Endodermal cell (in vitro differentiated cells): ENCODE data around the gene PIP5KL1. TPM values are rescaled to one million over a fixed set of nuclear protein-coding genes. Genes with fewer than 3 reads are reported as not detected.

Source experiments
- DNase-seq: peaks from one replicate; pipeline ENCODE4 v3.0.0-alpha.2; 2017
- H3K27ac ChIP-seq: 2 replicates; pipeline ENCODE4 v1.5.1; 2013; ENCODE audit warnings: mild to moderate bottlenecking, low read depth, low read length, moderate library complexity
- H3K27me3 ChIP-seq: 2 replicates; pipeline ENCODE4 v1.6.1; 2013; ENCODE audit warnings: mild to moderate bottlenecking, low read length, moderate library complexity; ENCODE audit not compliant: insufficient read depth, control insufficient read depth, poor library complexity, severe bottlenecking
- H3K36me3 ChIP-seq: 2 replicates; pipeline ENCODE4 v1.7.0; 2013; ENCODE audit warnings: mild to moderate bottlenecking, low read length, moderate library complexity; ENCODE audit not compliant: control insufficient read depth, insufficient read depth
- H3K4me1 ChIP-seq: one replicate; pipeline ENCODE4 v1.7.0; 2013; ENCODE audit warnings: low read length; ENCODE audit not compliant: control insufficient read depth, insufficient read depth
- H3K4me3 ChIP-seq: 2 replicates; pipeline ENCODE4 v1.5.1; 2013; ENCODE audit warnings: mild to moderate bottlenecking, low read length, moderate library complexity
- H3K9ac ChIP-seq: 2 replicates; pipeline ENCODE4 v1.6.1; 2013; ENCODE audit warnings: mild to moderate bottlenecking, low read length, moderate library complexity; ENCODE audit not compliant: poor library complexity, severe bottlenecking; ENCODE audit errors: extremely low read depth
- H3K9me3 ChIP-seq: 2 replicates; pipeline ENCODE4 v1.6.1; 2013; ENCODE audit warnings: mild to moderate bottlenecking, low read length, moderate library complexity; ENCODE audit not compliant: control insufficient read depth
- H3K27ac Mint-ChIP-seq: 2 replicates; pipeline ENCODE4 v1.8.0; 2020; ENCODE audit warnings: mixed read lengths
- H3K27me3 Mint-ChIP-seq: 2 replicates; pipeline ENCODE4 v1.8.0; 2021; ENCODE audit warnings: mild to moderate bottlenecking, mixed read lengths; ENCODE audit not compliant: insufficient read depth
- H3K36me3 Mint-ChIP-seq: 2 replicates; pipeline ENCODE4 v1.8.0; 2020; ENCODE audit warnings: low read depth, mixed read lengths
- H3K4me1 Mint-ChIP-seq: 2 replicates; pipeline ENCODE4 v1.8.0; 2020; ENCODE audit warnings: mixed read lengths
- H3K4me3 Mint-ChIP-seq: 2 replicates; pipeline ENCODE4 v1.8.0; 2020; ENCODE audit warnings: mild to moderate bottlenecking, moderate library complexity, mixed read lengths
- H3K9me3 Mint-ChIP-seq: 2 replicates; pipeline ENCODE4 v1.8.0; 2020; ENCODE audit warnings: mild to moderate bottlenecking, mixed read lengths
- CTCF ChIP-seq: fragments of 200-600 bp; sonication (generic); conservative IDR thresholded peaks from 2 replicates; pipeline ENCODE4 v1.5.0; 2021; ENCODE audit warnings: antibody characterized with exemption, mild to moderate bottlenecking
- WGBS, 2 experiments: methylation state at CpG; one replicate each; pipeline versions ENCODE4 v1.1.5 to v1.1.7; 2013; ENCODE audit warnings: missing lambda C conversion rate in 2 of 2, mixed read lengths in 1 of 2; ENCODE audit not compliant: insufficient coverage in 1 of 2, insufficient read length in 1 of 2; 5-methylcytosine and 5-hydroxymethylcytosine counted together
- total RNA-seq, 2 donors: library from RNA; stranded (reverse); fragmentation: NEBNext Ultra II Directional in 1 of 2; extraction: Animal tissue kit (Norgen Biotek cat#: 25700) in 1 of 2; gene quantifications; 2 replicates in 1 of 2; 3 replicates in 1 of 2; pipeline ENCODE4 v1.2.1, GENCODE V29; 2021

Gene PIP5KL1
- total RNA-seq, 2 donors from 2014 or later = 6.6 to 9.3 TPM

- H3K9ac ChIP-seq = peak overlapping the region; percentile 62
- Mint-ChIP-seq H3K9me3 (no peaks in the 10 kb centered on the region), H3K4me1 (peaks cover 38% of the 10 kb centered on the region), H3K27me3 (no peaks in the 10 kb centered on the region), H3K36me3 (peaks cover 3% of the 10 kb centered on the region), H3K4me3 (peak overlapping the region; percentile 94), H3K27ac (peak overlapping the region; percentile 90)
- peaks cover 27% of the 10 kb centered on the region for H3K4me1 ChIP-seq
- DNase-seq = peak; percentile 83
- TF ChIP-seq CTCF = no peak
- H3K9me3 ChIP-seq = no peaks in the 10 kb centered on the region
- WGBS, 2 experiments = 1 to 2% methylated on average over 8 to 24 of the region's 24 CpGs
- H3K27me3 ChIP-seq = no peaks in the 10 kb centered on the region
- H3K4me3 ChIP-seq = peak overlapping the region; percentile 95
- no peaks in the 10 kb centered on the region for H3K36me3 ChIP-seq
- peak overlapping the region; percentile 55 for H3K27ac ChIP-seq
These were observed 48.9 kb upstream of the PIP5KL1 start for GRCh38 chr9:127979333-127980059.

GRCh38 chr9:127979015-127979332, 48.4 kb upstream of the PIP5KL1 start:
- Mint-ChIP-seq H3K4me1 (peaks cover 40% of the 10 kb centered on the region), H3K4me3 (peak overlapping the region; percentile 94), H3K27ac (peak overlapping the region; percentile 89), H3K27me3 (no peaks in the 10 kb centered on the region), H3K36me3 (peaks cover 3% of the 10 kb centered on the region), H3K9me3 (no peaks in the 10 kb centered on the region)
- Histone ChIP-seq H3K4me3 (peak overlapping the region; percentile 95), H3K36me3 (no peaks in the 10 kb centered on the region), H3K27ac (peak overlapping the region; percentile 41), H3K4me1 (peaks cover 27% of the 10 kb centered on the region), H3K27me3 (no peaks in the 10 kb centered on the region), H3K9ac (peak overlapping the region; percentile 62), H3K9me3 (no peaks in the 10 kb centered on the region)
- TF ChIP-seq CTCF = no peak
- no peak for DNase-seq
- WGBS, 2 experiments = 23 to 37% methylated on average over 5 of the region's 5 CpGs

- Histone ChIP-seq H3K9ac (peak overlapping the region; percentile 62), H3K27me3 (no peaks in the 10 kb centered on the region), H3K9me3 (no peaks in the 10 kb centered on the region), H3K4me3 (peak overlapping the region; percentile 95), H3K36me3 (no peaks in the 10 kb centered on the region), H3K27ac (no peak overlapping the region), H3K4me1 (peaks cover 30% of the 10 kb centered on the region)
- Mint-ChIP-seq H3K4me3 (peak overlapping the region; percentile 94), H3K36me3 (peaks cover 3% of the 10 kb centered on the region), H3K9me3 (no peaks in the 10 kb centered on the region), H3K27me3 (no peaks in the 10 kb centered on the region), H3K4me1 (peaks cover 32% of the 10 kb centered on the region), H3K27ac (peak overlapping the region; percentile 72)
- TF ChIP-seq CTCF = peak; percentile 52
- peak; percentile 78 for DNase-seq
- WGBS, 2 experiments = 72 to 74% methylated on average over 7 to 12 of the region's 12 CpGs
These were observed 47.5 kb upstream of the PIP5KL1 start for GRCh38 chr9:127977884-127978647.
